OCI-LY1 (cell line): ENCODE results near the gene HDGFL2.

ENCODE experiments used
- H2AFZ ChIP-seq: fragments of 200-600 bp; sonication (generic), shearing (Covaris generic); 2 replicates; pipeline ENCODE4 v1.6.0; 2014; ENCODE audit warnings: antibody characterized with exemption, mild to moderate bottlenecking, low read length
- H3F3A ChIP-seq: fragments of 200-600 bp; sonication (generic), shearing (Covaris generic); 2 replicates; pipeline ENCODE4 v1.6.0; 2014; ENCODE audit warnings: mild to moderate bottlenecking, antibody characterized with exemption, low read length, moderate library complexity; ENCODE audit not compliant: insufficient read depth
- H3K27ac ChIP-seq: fragments of 200-600 bp; sonication (generic); 2 replicates; pipeline ENCODE4 v1.5.1; 2014; ENCODE audit warnings: low read length, mixed run types, mild to moderate bottlenecking, low read depth; ENCODE audit not compliant: poor library complexity, severe bottlenecking
- H3K27me3 ChIP-seq: fragments of 200-600 bp; sonication (generic); 2 replicates; pipeline ENCODE4 v1.6.0; 2014; ENCODE audit warnings: antibody characterized with exemption, mild to moderate bottlenecking, low read length, moderate library complexity; ENCODE audit not compliant: insufficient read depth
- H3K36me3 ChIP-seq: fragments of 200-600 bp; sonication (generic); 2 replicates; pipeline ENCODE4 v1.6.1; 2014; ENCODE audit warnings: mild to moderate bottlenecking, antibody characterized with exemption, low read length, moderate library complexity, mixed read lengths; ENCODE audit not compliant: insufficient read depth
- H3K4me1 ChIP-seq: fragments of 200-600 bp; sonication (generic); 2 replicates; pipeline ENCODE4 v1.5.1; 2014; ENCODE audit warnings: mild to moderate bottlenecking, low read length, moderate library complexity; ENCODE audit not compliant: insufficient read depth, severe bottlenecking
- H3K4me2 ChIP-seq: fragments of 200-600 bp; sonication (generic), shearing (Covaris generic); 2 replicates; pipeline ENCODE4 v1.6.1; 2014; ENCODE audit warnings: low read length
- H3K4me3 ChIP-seq: fragments of 200-600 bp; sonication (generic); 2 replicates; pipeline ENCODE4 v1.5.1; 2014; ENCODE audit warnings: low read length, low read depth, mild to moderate bottlenecking, mixed read lengths; ENCODE audit not compliant: poor library complexity, severe bottlenecking
- H3K79me2 ChIP-seq: fragments of 200-600 bp; shearing (Covaris generic); 2 replicates; pipeline ENCODE4 v1.6.1; 2016; ENCODE audit warnings: mixed run types, low read length, mixed read lengths; ENCODE audit not compliant: insufficient read depth
- H3K9ac ChIP-seq: fragments of 200-600 bp; sonication (generic), shearing (Covaris generic); 2 replicates; pipeline ENCODE4 v1.6.1; 2014; ENCODE audit warnings: mild to moderate bottlenecking, low read length, mixed read lengths
- H3K9me2 ChIP-seq: fragments of 200-600 bp; sonication (generic), shearing (Covaris generic); 2 replicates; pipeline ENCODE4 v1.6.1; 2014; ENCODE audit warnings: low read depth, mild to moderate bottlenecking, low read length, mixed read lengths
- H3K9me3 ChIP-seq: fragments of 200-600 bp; shearing (Covaris generic); 2 replicates; pipeline ENCODE4 v1.6.1; 2014; ENCODE audit warnings: low read length, mixed read lengths
- H4K20me1 ChIP-seq: fragments of 200-600 bp; sonication (generic), shearing (Covaris generic); 2 replicates; pipeline ENCODE4 v1.6.0; 2016; ENCODE audit warnings: mild to moderate bottlenecking, low read length; ENCODE audit not compliant: insufficient read depth
- CTCF ChIP-seq: fragments of 200-600 bp; sonication (generic), shearing (Covaris generic); IDR thresholded peaks from 2 replicates; pipeline ENCODE4 v1.5.1; 2017; ENCODE audit warnings: mild to moderate bottlenecking, antibody characterized with exemption, low read length, moderate library complexity, mixed read lengths
- EZH2 ChIP-seq: fragments of 200-600 bp; sonication (generic), shearing (Covaris generic); IDR thresholded peaks from 2 replicates; pipeline ENCODE4 v1.8.0; 2017; ENCODE audit warnings: borderline replicate concordance, mixed run types, mild to moderate bottlenecking, antibody characterized with exemption, low read length, moderate library complexity, mixed read lengths

The HDGFL2 gene

GRCh38 chr19:4488496-4488895 lies 16.4 kb downstream of the HDGFL2 start:
- Histone ChIP-seq H3K4me3 (no peak overlapping the region), H3K27me3 (no peaks in the 10 kb centered on the region), H4K20me1 (no peaks in the 10 kb centered on the region), H3F3A (no peaks in the 10 kb centered on the region), H3K79me2 (no peaks in the 10 kb centered on the region), H3K27ac (no peak overlapping the region), H3K36me3 (peaks cover 49% of the 10 kb centered on the region), H2AFZ (no peak overlapping the region), H3K4me1 (no peaks in the 10 kb centered on the region), H3K9me3 (no peaks in the 10 kb centered on the region), H3K9ac (no peak overlapping the region), H3K4me2 (no peak overlapping the region), H3K9me2 (no peaks in the 10 kb centered on the region)
- no peak for TF ChIP-seq CTCF
- no peak for TF ChIP-seq EZH2

GRCh38 chr19:4491446-4491845 lies 19.3 kb downstream of the HDGFL2 start:
- Histone ChIP-seq H3K27ac (no peak overlapping the region), H3K4me3 (no peak overlapping the region), H3K9ac (no peak overlapping the region), H3K27me3 (no peaks in the 10 kb centered on the region), H3K9me3 (no peaks in the 10 kb centered on the region), H2AFZ (no peak overlapping the region), H3K4me1 (no peaks in the 10 kb centered on the region), H4K20me1 (no peaks in the 10 kb centered on the region), H3K79me2 (no peaks in the 10 kb centered on the region), H3F3A (no peaks in the 10 kb centered on the region), H3K4me2 (no peak overlapping the region), H3K9me2 (no peaks in the 10 kb centered on the region), H3K36me3 (peaks cover 59% of the 10 kb centered on the region)
- TF ChIP-seq CTCF (no peak), EZH2 (no peak)

- Histone ChIP-seq H3K9ac (no peak overlapping the region), H3K9me2 (no peaks in the 10 kb centered on the region), H3K79me2 (no peaks in the 10 kb centered on the region), H3F3A (no peaks in the 10 kb centered on the region), H2AFZ (no peak overlapping the region), H3K4me1 (no peaks in the 10 kb centered on the region), H3K9me3 (no peaks in the 10 kb centered on the region), H3K27me3 (no peaks in the 10 kb centered on the region), H3K27ac (no peak overlapping the region), H3K36me3 (peaks cover 64% of the 10 kb centered on the region), H3K4me2 (no peak overlapping the region), H3K4me3 (no peak overlapping the region), H4K20me1 (no peaks in the 10 kb centered on the region)
- TF ChIP-seq CTCF: no peak
Observed at GRCh38 chr19:4492337-4493103, 20.4 kb downstream of the HDGFL2 start.
